Measurements from ENCODE around the gene FKBP10.

FKBP10 gene

DNA sequence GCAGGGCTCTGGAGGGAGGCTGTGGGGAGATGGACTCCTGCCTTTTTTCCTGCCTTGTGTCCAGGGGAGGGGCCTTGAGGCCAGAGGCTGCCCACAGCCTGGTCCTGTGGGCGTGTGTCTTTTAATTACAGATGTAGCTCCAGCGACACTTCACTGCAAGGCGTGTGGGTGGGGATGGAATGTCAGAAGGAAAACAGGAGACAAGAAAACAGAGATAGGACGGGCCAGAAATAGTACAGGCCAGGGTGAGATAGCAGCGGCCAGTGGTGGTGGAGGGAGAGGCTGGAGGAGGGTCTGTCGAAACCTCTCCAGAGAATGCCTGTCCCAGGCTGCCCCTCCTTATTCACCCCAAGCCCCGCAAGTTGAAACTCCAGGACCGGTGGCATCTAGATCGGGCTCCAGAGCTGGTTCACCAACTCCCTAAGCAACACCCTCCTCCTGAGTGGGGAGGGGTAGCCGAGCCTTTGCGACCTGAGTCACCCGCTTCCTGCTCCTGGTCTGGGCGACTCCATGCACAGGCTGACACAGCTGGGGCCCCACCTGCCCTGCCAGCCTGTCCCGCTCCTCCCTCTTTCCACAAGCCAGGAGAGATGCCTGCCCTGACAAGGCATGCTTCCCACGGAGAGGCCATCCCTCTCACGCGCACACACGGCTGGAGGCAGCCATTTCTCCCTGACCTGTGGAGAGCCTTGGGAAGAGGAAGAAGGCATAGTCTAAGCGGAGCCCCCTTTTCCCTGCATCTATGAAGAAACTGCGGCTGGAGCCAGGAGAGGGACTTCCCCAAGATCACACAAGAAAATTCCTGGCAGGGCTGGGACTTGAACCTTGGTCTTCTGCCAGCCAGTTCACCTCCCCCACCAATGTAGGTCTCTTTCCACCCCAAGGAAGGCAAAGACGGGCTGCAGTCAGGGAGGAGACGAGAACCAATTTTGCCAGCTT, 19.7 kb upstream of the FKBP10 start:
- no peak overlapping the region for H2AFZ ChIP-seq (ENCODE audit: low read length)

DNA sequence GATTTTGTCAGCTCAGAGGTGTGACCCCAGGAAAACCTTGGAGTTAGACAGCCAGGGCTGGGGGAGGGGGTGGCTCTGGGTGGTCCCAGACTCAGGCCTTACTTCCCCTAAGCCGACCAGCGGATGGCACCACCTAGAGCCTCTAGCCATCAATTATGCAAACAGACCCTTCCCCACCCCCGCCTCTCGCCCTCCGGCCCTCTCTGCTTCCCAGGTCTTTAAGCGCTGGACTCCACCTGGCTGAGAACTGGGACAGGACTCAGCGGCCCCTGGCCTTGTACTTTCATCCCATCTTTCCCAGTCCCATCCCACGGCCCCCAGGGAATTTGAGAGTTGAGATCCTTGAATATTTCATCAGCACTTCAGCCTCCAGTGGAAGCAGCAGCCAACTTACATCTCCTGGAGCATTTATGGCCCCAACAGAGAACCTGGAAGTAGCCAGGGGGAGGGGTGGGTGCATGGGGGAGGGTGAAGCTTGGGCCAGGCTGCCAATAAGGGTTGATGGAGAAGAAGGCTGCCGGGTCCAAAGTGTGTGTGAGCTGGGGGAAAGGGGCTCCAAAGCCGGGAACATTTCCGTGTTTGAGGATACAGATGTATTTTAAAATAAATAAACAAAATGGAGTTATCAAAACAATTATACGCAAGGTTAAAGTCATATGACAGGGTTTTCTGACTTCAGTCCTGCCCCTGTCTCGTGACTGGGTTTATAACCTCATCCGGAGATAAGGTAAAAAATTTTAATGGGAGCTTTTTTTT, 18.8 kb upstream of the FKBP10 start:
- no peaks in the 10 kb centered on the region for H3K36me3 ChIP-seq (replicated peaks; ENCODE audit: insufficient read depth, low read length)
- no peak overlapping the region for H3K9ac ChIP-seq (ENCODE audit: low read length)
- DNase-seq, result no peak
- no peak overlapping the region for H3K4me3 ChIP-seq (ENCODE audit: low read length)
- H3F3A ChIP-seq (ENCODE audit: insufficient read depth, low read length), result no peaks in the 10 kb centered on the region
- no peaks in the 10 kb centered on the region for H4K20me1 ChIP-seq (ENCODE audit: insufficient read depth, low read length)
- H3K9me3 ChIP-seq (replicated peaks; ENCODE audit: insufficient read depth, low read length), result no peaks in the 10 kb centered on the region
- H3K27me3 ChIP-seq (replicated peaks; ENCODE audit: insufficient read depth, low read length), result no peaks in the 10 kb centered on the region
- no peaks in the 10 kb centered on the region for H3K79me2 ChIP-seq (ENCODE audit: low read length)
- H3K9me2 ChIP-seq (replicated peaks; ENCODE audit: insufficient read depth, low read length), result no peaks in the 10 kb centered on the region
- no peak overlapping the region for H2AFZ ChIP-seq (ENCODE audit: low read length)
- H3K27ac ChIP-seq (ENCODE audit: low read length), result no peak overlapping the region
- no peak overlapping the region for H3K4me2 ChIP-seq (ENCODE audit: low read depth, low read length)
- no peaks in the 10 kb centered on the region for H3K4me1 ChIP-seq (ENCODE audit: low read length)
- TF ChIP-seq EZH2phosphoT487 (IDR thresholded peaks at IDR 0.05; ENCODE audit: low read length) (no peak), EZH2 (optimal IDR thresholded peaks at IDR 0.05; ENCODE audit: low read depth, low read length) (no peak)
- TF ChIP-seq, protein P1, sequence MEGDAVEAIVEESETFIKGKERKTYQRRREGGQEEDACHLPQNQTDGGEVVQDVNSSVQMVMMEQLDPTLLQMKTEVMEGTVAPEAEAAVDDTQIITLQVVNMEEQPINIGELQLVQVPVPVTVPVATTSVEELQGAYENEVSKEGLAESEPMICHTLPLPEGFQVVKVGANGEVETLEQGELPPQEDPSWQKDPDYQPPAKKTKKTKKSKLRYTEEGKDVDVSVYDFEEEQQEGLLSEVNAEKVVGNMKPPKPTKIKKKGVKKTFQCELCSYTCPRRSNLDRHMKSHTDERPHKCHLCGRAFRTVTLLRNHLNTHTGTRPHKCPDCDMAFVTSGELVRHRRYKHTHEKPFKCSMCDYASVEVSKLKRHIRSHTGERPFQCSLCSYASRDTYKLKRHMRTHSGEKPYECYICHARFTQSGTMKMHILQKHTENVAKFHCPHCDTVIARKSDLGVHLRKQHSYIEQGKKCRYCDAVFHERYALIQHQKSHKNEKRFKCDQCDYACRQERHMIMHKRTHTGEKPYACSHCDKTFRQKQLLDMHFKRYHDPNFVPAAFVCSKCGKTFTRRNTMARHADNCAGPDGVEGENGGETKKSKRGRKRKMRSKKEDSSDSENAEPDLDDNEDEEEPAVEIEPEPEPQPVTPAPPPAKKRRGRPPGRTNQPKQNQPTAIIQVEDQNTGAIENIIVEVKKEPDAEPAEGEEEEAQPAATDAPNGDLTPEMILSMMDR (IDR thresholded peaks at IDR 0.05; ENCODE audit: low read length), result no peak

More for the DNA sequence above, 19.7 kb upstream of the FKBP10 start:
- Histone ChIP-seq H4K20me1 (ENCODE audit: insufficient read depth, low read length) (no peaks in the 10 kb centered on the region), H3K9me2 (replicated peaks; ENCODE audit: insufficient read depth, low read length) (no peaks in the 10 kb centered on the region), H3K27me3 (replicated peaks; ENCODE audit: insufficient read depth, low read length) (no peaks in the 10 kb centered on the region), H3F3A (ENCODE audit: insufficient read depth, low read length) (no peaks in the 10 kb centered on the region), H3K4me3 (ENCODE audit: low read length) (no peak overlapping the region), H3K79me2 (ENCODE audit: low read length) (no peaks in the 10 kb centered on the region), H3K36me3 (replicated peaks; ENCODE audit: insufficient read depth, low read length) (no peaks in the 10 kb centered on the region), H3K27ac (ENCODE audit: low read length) (no peak overlapping the region), H3K9me3 (replicated peaks; ENCODE audit: insufficient read depth, low read length) (no peaks in the 10 kb centered on the region), H3K4me1 (ENCODE audit: low read length) (0 out of 2 replicates have a peak, but pooled peaks cover 2% of the 10 kb centered on the region), H3K9ac (ENCODE audit: low read length) (no peak overlapping the region), H3K4me2 (ENCODE audit: low read depth, low read length) (no peak overlapping the region)
- no peak for DNase-seq
- TF ChIP-seq EZH2phosphoT487 (IDR thresholded peaks at IDR 0.05; ENCODE audit: low read length), result no peak
- no peak for TF ChIP-seq EZH2 (optimal IDR thresholded peaks at IDR 0.05; ENCODE audit: low read depth, low read length)
- TF ChIP-seq, protein P1 (IDR thresholded peaks at IDR 0.05; ENCODE audit: low read length), result no peak

DNA sequence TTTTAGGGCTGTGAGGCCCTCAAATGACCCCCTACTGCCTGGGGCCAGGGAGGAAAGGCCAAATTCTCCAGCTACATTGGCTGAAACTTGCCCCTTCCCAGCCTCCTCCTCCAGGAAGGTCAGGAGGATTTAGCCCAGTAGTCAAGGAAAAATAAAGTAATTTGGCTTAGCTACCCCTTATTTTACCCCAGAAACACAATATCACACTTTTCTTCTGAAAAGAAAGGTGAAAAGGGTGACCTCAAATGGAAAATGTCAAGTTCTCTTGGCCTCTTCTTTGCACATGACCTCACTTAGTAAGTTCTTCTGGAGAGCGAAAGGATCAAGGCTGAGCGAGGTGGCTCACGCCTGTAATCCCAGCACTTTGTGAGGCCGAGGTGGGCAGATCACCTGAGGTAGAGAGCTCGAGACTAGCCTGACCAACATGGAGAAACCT, 18.2 kb upstream of the FKBP10 start:
- Histone ChIP-seq H3K9me2 (replicated peaks; ENCODE audit: insufficient read depth, low read length) (no peaks in the 10 kb centered on the region), H3K27me3 (replicated peaks; ENCODE audit: insufficient read depth, low read length) (no peaks in the 10 kb centered on the region), H2AFZ (ENCODE audit: low read length) (no peak overlapping the region), H3K4me2 (ENCODE audit: low read depth, low read length) (no peak overlapping the region), H3K4me1 (ENCODE audit: low read length) (no peaks in the 10 kb centered on the region), H3K27ac (ENCODE audit: low read length) (no peak overlapping the region), H3K9me3 (replicated peaks; ENCODE audit: insufficient read depth, low read length) (no peaks in the 10 kb centered on the region), H3K9ac (ENCODE audit: low read length) (no peak overlapping the region), H3K79me2 (ENCODE audit: low read length) (no peaks in the 10 kb centered on the region), H3K4me3 (ENCODE audit: low read length) (no peak overlapping the region), H3K36me3 (replicated peaks; ENCODE audit: insufficient read depth, low read length) (no peaks in the 10 kb centered on the region), H3F3A (ENCODE audit: insufficient read depth, low read length) (no peaks in the 10 kb centered on the region), H4K20me1 (ENCODE audit: insufficient read depth, low read length) (no peaks in the 10 kb centered on the region)
- TF ChIP-seq, protein P1 (IDR thresholded peaks at IDR 0.05; ENCODE audit: low read length), result no peak
- TF ChIP-seq EZH2phosphoT487 (IDR thresholded peaks at IDR 0.05; ENCODE audit: low read length) (no peak), EZH2 (optimal IDR thresholded peaks at IDR 0.05; ENCODE audit: low read depth, low read length) (no peak)
- no peak for DNase-seq
